Measurements from ENCODE around the gene HBP1.

Gene HBP1

DNA sequence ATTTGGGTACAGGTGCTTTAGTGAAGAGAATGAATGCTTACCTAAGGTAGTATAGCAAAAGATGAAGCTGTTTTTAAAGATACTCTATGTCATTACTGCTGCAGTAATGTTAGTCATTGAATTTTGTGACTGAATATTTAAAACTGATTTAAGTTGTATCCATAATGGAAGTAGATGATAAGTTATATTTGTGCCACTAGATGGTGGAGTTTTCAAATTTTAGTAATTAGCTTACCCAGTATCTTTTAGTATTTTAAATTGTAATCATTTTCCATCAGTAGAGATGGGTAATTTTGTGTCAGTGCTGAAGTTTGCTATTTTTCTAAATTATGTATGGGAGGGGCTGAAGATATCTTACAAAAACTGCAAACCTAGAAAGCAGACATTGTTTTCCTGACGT is 25.2 kb downstream of the HBP1 start:
- Histone ChIP-seq H3K4me1 (ENCODE audit: control insufficient read depth, insufficient read depth, low read length) (peaks cover 9% of the 10 kb centered on the region), H3K9ac (ENCODE audit: low read length) (no peak overlapping the region), H3K36me3 (ENCODE audit: control insufficient read depth, insufficient read depth, low read length, severe bottlenecking) (peaks cover 85% of the 10 kb centered on the region), H3K4me3 (ENCODE audit: low read length) (no peak overlapping the region), H3K9me3 (ENCODE audit: control insufficient read depth, low read length) (no peaks in the 10 kb centered on the region), H3K27me3 (replicated peaks; ENCODE audit: control insufficient read depth, insufficient read depth, low read length) (no peaks in the 10 kb centered on the region)
- peak; percentile 46 for DNase-seq (ENCODE audit: low read depth)

DNA sequence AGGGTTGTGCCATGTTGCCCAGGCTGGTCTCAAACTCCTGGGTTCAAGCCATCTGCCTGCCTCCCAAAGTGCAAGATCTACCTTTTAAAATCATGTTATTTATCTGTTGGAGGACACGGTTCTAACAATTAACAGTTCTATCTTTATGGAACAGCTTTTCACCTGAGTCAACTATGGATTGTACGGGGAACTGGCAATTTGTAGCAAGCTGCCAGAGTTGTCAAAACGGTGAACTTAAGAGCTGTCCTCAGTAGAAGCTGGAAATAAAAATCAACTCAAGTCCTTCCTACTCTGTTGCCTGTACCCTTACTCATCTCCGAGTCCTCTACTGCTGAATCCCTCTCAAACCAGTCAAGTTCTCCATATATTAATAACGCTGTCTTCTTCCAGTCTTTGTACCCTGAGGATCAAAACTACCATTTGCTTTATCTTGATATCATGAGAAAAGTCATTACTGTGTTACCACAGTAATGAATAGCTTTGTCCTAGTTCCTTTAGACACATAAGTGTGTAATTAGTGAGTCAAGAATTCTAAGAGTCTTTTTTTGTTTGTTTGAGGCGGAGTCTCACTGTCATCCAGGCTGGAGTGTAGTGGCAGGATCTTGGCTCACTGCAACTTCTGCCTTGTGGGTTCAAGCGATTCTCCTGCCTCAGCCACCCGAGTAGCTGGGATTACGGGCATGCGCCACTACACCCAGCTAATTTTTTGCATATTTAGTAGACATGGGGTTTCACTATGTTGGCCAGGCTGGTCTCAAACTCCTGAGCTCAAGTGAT is 28.2 kb downstream of the HBP1 start:
- DNase-seq (ENCODE audit: low read depth): no peak
- no peak overlapping the region for H3K4me3 ChIP-seq (ENCODE audit: low read length)
- H3K9me3 ChIP-seq (ENCODE audit: control insufficient read depth, low read length): no peaks in the 10 kb centered on the region
- H3K36me3 ChIP-seq (ENCODE audit: control insufficient read depth, insufficient read depth, low read length, severe bottlenecking): peaks cover 85% of the 10 kb centered on the region
- no peaks in the 10 kb centered on the region for H3K27me3 ChIP-seq (replicated peaks; ENCODE audit: control insufficient read depth, insufficient read depth, low read length)
- no peak overlapping the region for H3K9ac ChIP-seq (ENCODE audit: low read length)
- H3K4me1 ChIP-seq (ENCODE audit: control insufficient read depth, insufficient read depth, low read length): peaks cover 16% of the 10 kb centered on the region

DNA sequence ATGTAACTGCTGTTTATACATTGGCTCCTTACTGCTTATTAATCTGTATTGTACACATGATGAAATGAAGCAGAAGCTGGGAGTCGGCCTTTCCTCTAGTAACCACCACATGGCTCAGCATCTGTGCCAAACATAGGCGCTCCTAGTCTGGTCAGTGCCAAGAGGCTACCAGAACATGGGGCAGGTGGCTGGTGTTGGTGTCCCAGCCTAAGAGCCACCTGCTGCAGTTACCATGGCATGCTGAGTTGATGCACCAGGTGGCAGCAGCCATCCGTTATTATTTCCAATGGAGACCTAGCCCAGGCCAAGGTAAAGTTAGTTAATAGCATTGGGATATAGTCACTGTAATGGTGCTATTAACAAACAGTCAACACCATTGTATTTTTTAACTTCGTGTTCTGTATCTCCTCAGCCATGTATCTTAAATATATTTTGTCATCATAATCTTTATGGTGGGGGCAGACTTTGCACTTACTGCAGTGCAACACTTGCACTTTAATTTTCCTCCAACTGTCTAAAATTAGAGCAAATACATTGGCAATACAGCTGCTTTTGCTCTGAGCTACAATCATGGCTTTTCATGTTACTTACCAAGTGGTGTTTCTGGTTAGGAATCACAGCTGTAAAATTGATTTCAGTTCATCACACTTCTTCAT is 33.1 kb downstream of the HBP1 start:
- peaks cover 16% of the 10 kb centered on the region for H3K4me1 ChIP-seq (ENCODE audit: control insufficient read depth, insufficient read depth, low read length)
- no peaks in the 10 kb centered on the region for H3K27me3 ChIP-seq (replicated peaks; ENCODE audit: control insufficient read depth, insufficient read depth, low read length)
- H3K9me3 ChIP-seq (ENCODE audit: control insufficient read depth, low read length): no peaks in the 10 kb centered on the region
- no peak overlapping the region for H3K4me3 ChIP-seq (ENCODE audit: low read length)
- H3K9ac ChIP-seq (ENCODE audit: low read length): no peak overlapping the region
- peaks cover 86% of the 10 kb centered on the region for H3K36me3 ChIP-seq (ENCODE audit: control insufficient read depth, insufficient read depth, low read length, severe bottlenecking)
- no peak for DNase-seq (ENCODE audit: low read depth)

- Histone ChIP-seq H3K4me1 (ENCODE audit: control insufficient read depth, insufficient read depth, low read length) (peaks cover 32% of the 10 kb centered on the region), H3K27me3 (replicated peaks; ENCODE audit: control insufficient read depth, insufficient read depth, low read length) (no peaks in the 10 kb centered on the region), H3K36me3 (ENCODE audit: control insufficient read depth, insufficient read depth, low read length, severe bottlenecking) (peaks cover 69% of the 10 kb centered on the region), H3K9me3 (ENCODE audit: control insufficient read depth, low read length) (no peaks in the 10 kb centered on the region), H3K4me3 (ENCODE audit: low read length) (no peak overlapping the region), H3K9ac (ENCODE audit: low read length) (no peak overlapping the region)
- no peak for DNase-seq (ENCODE audit: low read depth)
These were observed 34.8 kb downstream of the HBP1 start for GRCh38 chr7:107203607-107204006.

DNA sequence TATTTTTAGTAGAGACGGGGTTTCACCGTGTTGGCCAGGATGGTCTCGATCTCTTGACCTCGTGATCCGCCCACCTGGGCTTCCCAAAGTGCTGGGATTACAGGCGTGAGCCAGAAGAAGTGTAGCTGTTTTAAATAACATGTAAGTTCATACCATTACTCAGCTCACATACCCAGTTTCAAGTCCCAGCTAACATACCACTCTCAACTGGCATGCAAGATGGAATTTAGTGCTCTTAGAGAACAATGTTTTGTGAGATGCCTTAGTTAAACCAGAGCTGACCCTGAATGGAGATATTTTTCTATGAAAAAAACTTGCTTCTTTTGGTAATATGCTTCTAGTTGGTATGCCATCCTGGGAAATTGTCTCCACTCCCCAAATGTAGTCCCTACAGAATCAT is 37.3 kb downstream of the HBP1 start:
- Histone ChIP-seq H3K9me3 (ENCODE audit: control insufficient read depth, low read length) (no peaks in the 10 kb centered on the region), H3K4me3 (ENCODE audit: low read length) (no peak overlapping the region), H3K4me1 (ENCODE audit: control insufficient read depth, insufficient read depth, low read length) (peaks cover 38% of the 10 kb centered on the region), H3K9ac (ENCODE audit: low read length) (no peak overlapping the region), H3K27me3 (replicated peaks; ENCODE audit: control insufficient read depth, insufficient read depth, low read length) (no peaks in the 10 kb centered on the region), H3K36me3 (ENCODE audit: control insufficient read depth, insufficient read depth, low read length, severe bottlenecking) (peaks cover 58% of the 10 kb centered on the region)
- peak; percentile 38 for DNase-seq (ENCODE audit: low read depth)

DNA sequence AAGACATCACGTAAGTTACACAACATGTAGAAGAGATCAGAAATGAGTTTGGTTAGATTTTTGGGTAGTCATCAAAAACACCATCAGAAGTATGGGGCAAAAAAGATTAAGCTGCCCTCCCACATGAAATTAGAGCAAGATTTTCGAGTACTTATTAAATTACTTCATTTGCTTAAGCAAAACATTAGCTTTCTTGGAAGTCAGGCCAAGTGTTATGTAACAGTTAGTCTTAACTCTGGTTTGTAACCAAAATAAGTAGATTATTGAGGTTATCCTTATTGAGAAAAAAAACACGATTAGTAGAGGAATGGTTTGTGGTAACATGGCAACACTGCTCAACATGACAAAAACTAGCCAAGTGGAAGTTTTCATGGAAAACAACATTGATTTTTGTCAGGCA is 37.9 kb downstream of the HBP1 start:
- no peaks in the 10 kb centered on the region for H3K27me3 ChIP-seq (replicated peaks; ENCODE audit: control insufficient read depth, insufficient read depth, low read length)
- DNase-seq (ENCODE audit: low read depth): no peak
- peaks cover 33% of the 10 kb centered on the region for H3K4me1 ChIP-seq (ENCODE audit: control insufficient read depth, insufficient read depth, low read length)
- H3K36me3 ChIP-seq (ENCODE audit: control insufficient read depth, insufficient read depth, low read length, severe bottlenecking): peaks cover 53% of the 10 kb centered on the region
- no peak overlapping the region for H3K4me3 ChIP-seq (ENCODE audit: low read length)
- H3K9ac ChIP-seq (ENCODE audit: low read length): no peak overlapping the region
- no peaks in the 10 kb centered on the region for H3K9me3 ChIP-seq (ENCODE audit: control insufficient read depth, low read length)

DNA sequence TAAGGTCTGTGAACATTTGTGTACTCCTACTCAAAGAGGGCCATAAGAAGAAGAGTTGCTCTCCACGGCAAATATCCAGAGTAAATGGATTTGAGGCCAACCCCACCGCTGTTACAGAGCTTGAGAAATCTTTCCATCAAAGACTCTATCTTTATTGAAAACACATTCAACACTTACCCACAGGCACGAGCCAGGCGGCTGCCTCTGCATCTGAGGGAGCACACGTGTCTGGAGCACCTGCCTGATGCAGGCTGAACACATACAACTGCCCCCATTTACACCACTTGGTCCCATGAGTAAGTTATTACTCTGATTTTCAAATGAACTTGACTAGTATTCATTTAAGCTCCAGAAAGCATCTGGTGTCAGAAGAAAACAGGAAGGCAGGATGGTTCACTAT is 38.7 kb downstream of the HBP1 start:
- DNase-seq (ENCODE audit: low read depth): peak; percentile 39
- Histone ChIP-seq H3K4me3 (ENCODE audit: low read length) (peak overlapping the region; percentile 4), H3K9me3 (ENCODE audit: control insufficient read depth, low read length) (no peaks in the 10 kb centered on the region), H3K4me1 (ENCODE audit: control insufficient read depth, insufficient read depth, low read length) (peaks cover 31% of the 10 kb centered on the region), H3K9ac (ENCODE audit: low read length) (peak overlapping the region; percentile 68), H3K27me3 (replicated peaks; ENCODE audit: control insufficient read depth, insufficient read depth, low read length) (no peaks in the 10 kb centered on the region), H3K36me3 (ENCODE audit: control insufficient read depth, insufficient read depth, low read length, severe bottlenecking) (peaks cover 45% of the 10 kb centered on the region)

- no peaks in the 10 kb centered on the region for H3K9me3 ChIP-seq (ENCODE audit: control insufficient read depth, low read length)
- peaks cover 35% of the 10 kb centered on the region for H3K4me1 ChIP-seq (ENCODE audit: control insufficient read depth, insufficient read depth, low read length)
- H3K4me3 ChIP-seq (ENCODE audit: low read length): peak overlapping the region; percentile 48
- H3K36me3 ChIP-seq (ENCODE audit: control insufficient read depth, insufficient read depth, low read length, severe bottlenecking): peaks cover 39% of the 10 kb centered on the region
- no peaks in the 10 kb centered on the region for H3K27me3 ChIP-seq (replicated peaks; ENCODE audit: control insufficient read depth, insufficient read depth, low read length)
- DNase-seq (ENCODE audit: low read depth): peak; percentile 85
- H3K9ac ChIP-seq (ENCODE audit: low read length): peak overlapping the region; percentile 68
These were observed 39.3 kb downstream of the HBP1 start for GRCh38 chr7:107208024-107208521.

- Histone ChIP-seq H3K9ac (ENCODE audit: low read length) (peak overlapping the region; percentile 68), H3K36me3 (ENCODE audit: control insufficient read depth, insufficient read depth, low read length, severe bottlenecking) (peaks cover 34% of the 10 kb centered on the region), H3K4me1 (ENCODE audit: control insufficient read depth, insufficient read depth, low read length) (peaks cover 38% of the 10 kb centered on the region), H3K27me3 (replicated peaks; ENCODE audit: control insufficient read depth, insufficient read depth, low read length) (no peaks in the 10 kb centered on the region), H3K4me3 (ENCODE audit: low read length) (peak overlapping the region; percentile 48), H3K9me3 (ENCODE audit: control insufficient read depth, low read length) (no peaks in the 10 kb centered on the region)
- DNase-seq (ENCODE audit: low read depth): no peak
These were observed 39.8 kb downstream of the HBP1 start for GRCh38 chr7:107208563-107208962.

DNA sequence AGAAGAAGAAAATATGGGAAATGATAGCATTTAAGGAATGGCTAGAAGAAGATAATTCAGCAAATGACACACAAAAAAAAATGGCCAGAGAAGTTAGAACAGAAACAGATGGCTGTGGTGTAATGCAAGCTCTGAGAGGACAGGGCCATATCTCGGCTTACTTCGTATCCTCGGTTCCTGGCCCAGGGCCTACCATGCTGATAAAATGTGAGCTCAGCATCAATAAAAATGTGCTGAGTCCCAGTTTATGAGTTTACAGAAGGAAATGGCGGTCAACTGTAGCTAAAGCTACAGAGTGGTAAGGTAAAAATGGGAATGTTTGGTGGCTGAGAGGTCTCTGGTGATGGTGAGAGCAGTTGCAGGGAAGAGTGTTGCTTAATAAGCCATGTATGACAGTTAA is 40.8 kb downstream of the HBP1 start:
- no peak for DNase-seq (ENCODE audit: low read depth)
- peaks cover 25% of the 10 kb centered on the region for H3K36me3 ChIP-seq (ENCODE audit: control insufficient read depth, insufficient read depth, low read length, severe bottlenecking)

DNA sequence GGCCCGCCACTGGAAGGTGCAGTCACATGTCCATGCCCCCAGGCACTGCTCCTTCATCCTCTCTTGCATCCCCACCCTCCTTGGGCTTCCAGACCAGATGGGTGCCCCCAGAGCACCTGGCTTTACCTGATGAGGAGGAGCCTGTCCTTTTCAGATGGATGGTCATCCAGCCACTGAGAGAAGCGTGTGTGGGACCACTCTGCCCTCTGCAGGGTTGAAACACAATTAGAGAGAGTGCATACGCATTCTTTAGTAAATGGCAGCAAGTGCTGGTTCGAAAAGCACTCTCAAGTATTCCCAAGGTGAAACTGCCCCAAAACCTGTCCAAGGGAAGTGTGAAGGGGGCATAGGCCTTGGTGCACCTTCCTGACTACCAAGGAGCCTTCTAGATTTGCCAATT is 41.6 kb downstream of the HBP1 start:
- Histone ChIP-seq H3K9ac (ENCODE audit: low read length) (no peak overlapping the region), H3K4me3 (ENCODE audit: low read length) (no peak overlapping the region), H3K27me3 (replicated peaks; ENCODE audit: control insufficient read depth, insufficient read depth, low read length) (no peaks in the 10 kb centered on the region), H3K36me3 (ENCODE audit: control insufficient read depth, insufficient read depth, low read length, severe bottlenecking) (peaks cover 17% of the 10 kb centered on the region), H3K9me3 (ENCODE audit: control insufficient read depth, low read length) (no peaks in the 10 kb centered on the region), H3K4me1 (ENCODE audit: control insufficient read depth, insufficient read depth, low read length) (peaks cover 41% of the 10 kb centered on the region)
- DNase-seq (ENCODE audit: low read depth): no peak

More for the DNA sequence above, 40.8 kb downstream of the HBP1 start:
- no peak overlapping the region for H3K4me3 ChIP-seq (ENCODE audit: low read length)
- H3K4me1 ChIP-seq (ENCODE audit: control insufficient read depth, insufficient read depth, low read length): peaks cover 41% of the 10 kb centered on the region
- no peaks in the 10 kb centered on the region for H3K9me3 ChIP-seq (ENCODE audit: control insufficient read depth, low read length)
- no peak overlapping the region for H3K9ac ChIP-seq (ENCODE audit: low read length)
- H3K27me3 ChIP-seq (replicated peaks; ENCODE audit: control insufficient read depth, insufficient read depth, low read length): no peaks in the 10 kb centered on the region

Data from adipocyte (in vitro differentiated cells).